Right lobe of liver (tissue), 6 donors: ENCODE data around the gene FCRLA. TPM values are rescaled to one million over a fixed set of nuclear protein-coding genes. Genes with fewer than 3 reads are reported as not detected.

Source experiments
- ATAC-seq, 4 donors: fragments of 200-7000 bp; cut with Tn5 transposase; one replicate each; pipeline ENCODE4 v1.9.1; 2020; ENCODE audit warnings: mild to moderate bottlenecking in 4 of 4, moderate library complexity in 4 of 4
- DNase-seq, 3 donors: peaks; one replicate each; pipeline ENCODE4 v3.0.0-alpha.2; 2020
- H3K27ac ChIP-seq, 3 donors: fragments of 200-600 bp; one replicate each; pipeline ENCODE4 v1.8.0; 2022
- H3K27me3 ChIP-seq, 2 donors: fragments of 200-600 bp; one replicate each; pipeline ENCODE4 v1.8.0; 2022
- H3K36me3 ChIP-seq, 4 donors: fragments of 200-600 bp; sonication (generic) in 1 of 4; one replicate each; pipeline versions ENCODE4 v1.5.1 to v1.8.0; 2017 to 2022; ENCODE audit warnings: control low read depth in 1 of 4
- H3K4me1 ChIP-seq, 4 donors: fragments of 200-600 bp; sonication (generic) in 1 of 4; one replicate each; pipeline versions ENCODE4 v1.5.1 to v1.8.0; 2017 to 2022; ENCODE audit warnings: control low read depth in 1 of 4
- H3K4me3 ChIP-seq, 3 donors: fragments of 200-600 bp; one replicate each; pipeline ENCODE4 v1.8.0; 2022
- H3K9me3 ChIP-seq, 4 donors: fragments of 200-600 bp; sonication (generic) in 1 of 4; one replicate each; pipeline versions ENCODE4 v1.5.1 to v1.8.0; 2017 to 2022; ENCODE audit warnings: control low read depth in 1 of 4
- CTCF ChIP-seq, 4 donors: fragments of 200-600 bp in 3 of 4; fragments of 450-650 bp in 1 of 4; IDR thresholded peaks; one replicate each; pipeline versions ENCODE4 v1.5.1 to v1.8.0; 2016 to 2022; ENCODE audit warnings: antibody characterized with exemption in 4 of 4, mild to moderate bottlenecking in 2 of 4
- POLR2A ChIP-seq: fragments of 450-650 bp; IDR thresholded peaks from one replicate; pipeline ENCODE4 v1.6.1; 2017; ENCODE audit warnings: antibody characterized with exemption, mild to moderate bottlenecking
- WGBS: methylation state at CpG from one replicate; pipeline ENCODE4 v1.1.6; 2018; ENCODE audit warnings: low coverage, low lambda C conversion rate; ENCODE audit not compliant: insufficient coverage; ENCODE audit errors: missing lambda C conversion rate; 5-methylcytosine and 5-hydroxymethylcytosine counted together
- intact Hi-C, 2 donors: fragments of 100-400 bp; cut with DNase I; formaldehyde crosslinking; loops; one replicate each; pipeline versions ENCODE4 v1.11.2 to v1.14.1; 2022
- small RNA-seq, 2 experiments: library from RNA; depleted of rRNA; stranded (forward); fragments of <200 nt; gene quantifications; one replicate each; pipeline ENCODE3, GENCODE V24; 2016
- total RNA-seq, 6 experiments: library from RNA; depleted of rRNA in 2 of 6; stranded (reverse); fragments of >200 nt in 2 of 6; fragmentation: NEBNext Ultra II Directional in 3 of 6; extraction: Animal tissue kit (Norgen Biotek cat#: 25700) in 3 of 6; gene quantifications; one replicate each; pipeline versions ENCODE4 v1.1.0 to v1.2.4, GENCODE V29; 2016 to 2023
- donor health status: DM: no; HTN: yes; CAD: no.
- donor health status: DM: no; HTN: no; CAD: no.
- donor health status: DM: no; HTN: no; CAD: no.
- donor health status: DM: no; HTN: yes; CAD: no.
- donor health status: DM: no; HTN: yes; CAD: no.

The FCRLA gene
- total RNA-seq, 6 experiments from 2014 or later: 0.20 TPM; not detected in 5

- peak; percentile 92 to 94 (median 93) for DNase-seq
- peak; percentile 99 for ATAC-seq
- Histone ChIP-seq H3K36me3 (peaks cover 0 to 34% (median 17%) of the 10 kb centered on the region in 4 donors), H3K9me3 (no peaks in the 10 kb centered on the region), H3K27me3 (no peaks in the 10 kb centered on the region), H3K27ac (peak within 1 kb of the TSS; percentile 63 to 77 (median 73)), H3K4me3 (peak within 1 kb of the TSS; percentile 70 to 98 (median 92)), H3K4me1 (peaks cover 0 to 8% (median 5%) of the 10 kb centered on the region in 4 donors)
- TF ChIP-seq POLR2A (peak; percentile 58), CTCF (IDR thresholded peaks at IDR 0.05) (peak in 2 of 4 donors; percentile 3 to 35)
- WGBS: 0% methylated on average over 21 of the region's 65 CpGs
- intact Hi-C loops: loop anchor here in 1 of 2 donors (10.0 kb wide), 1 partner anchor 265 kb away; no protein-coding TSS in a partner anchor
These were observed 42.7 kb downstream of the FCRLA start, which contains the start of gene DUSP12 for GRCh38 chr1:161749509-161750407. DUSP12 (plus strand) TSS chr1:161749786; CDS start chr1:161749802, 16 bp downstream.

GRCh38 chr1:161763522-161764098, 56.6 kb downstream of the FCRLA start:
- intact Hi-C loops: no loop called here
- ATAC-seq (peak; percentile 24 to 53 (median 39)), DNase-seq (no peak)
- Histone ChIP-seq H3K27me3 (no peaks in the 10 kb centered on the region), H3K27ac (peak overlapping the region in 1 of 3 donors; percentile 95), H3K4me1 (peaks cover 0 to 19% (median 6%) of the 10 kb centered on the region in 4 donors), H3K9me3 (no peaks in the 10 kb centered on the region), H3K36me3 (peaks cover 0 to 3% (median under 1%) of the 10 kb centered on the region in 4 donors), H3K4me3 (no peak overlapping the region)
- TF ChIP-seq CTCF (IDR thresholded peaks at IDR 0.05): peak; percentile 55 to 64 (median 58)
- no peak for TF ChIP-seq POLR2A
- 56% methylated on average over 7 of the region's 7 CpGs for WGBS

Small RNA genes lying within 50 kb of the gene (small RNA-seq; reads per million reads assigned to genes)
- gene RF00019 (0 reads per million in 2 experiments), gene RN7SL466P (0 reads per million in 2 experiments)

Other genes starting within 250 kb of the FCRLA start
- gene FCGR2A, start 201.8 kb upstream of the FCRLA start, total RNA-seq: 10 to 100 TPM in 3 of 6 experiments, 1 to 10 TPM in 3; 4.7 to 22.1 (median 13.6) TPM
- 1 to 10 TPM in 4 of 6 experiments, under 1 TPM in 2; 0.59 to 3.1 (median 1.6) TPM for gene HSPA6, start 182.7 kb upstream of the FCRLA start, total RNA-seq
- gene FCGR3A, start 157.4 kb upstream of the FCRLA start, total RNA-seq: 100 to 1,000 TPM in 1 of 6 experiments, 10 to 100 TPM in 5; 17.6 to 127 (median 31.2) TPM
- 10 to 100 TPM in 1 of 6 experiments, 1 to 10 TPM in 5; 1.7 to 14.3 (median 3.6) TPM for gene FCGR3B, start 76.1 kb upstream of the FCRLA start, total RNA-seq
- 10 to 100 TPM; 15.5 to 30.9 (median 25.0) TPM for gene FCGR2B, start 44.1 kb upstream of the FCRLA start, total RNA-seq
- gene FCRLB, start 14.3 kb downstream of the FCRLA start, total RNA-seq: under 1 TPM; 0.14 to 0.99 (median 0.37) TPM
- 1 to 10 TPM; 4.0 to 7.1 (median 4.7) TPM for gene DUSP12, start 42.6 kb downstream of the FCRLA start, total RNA-seq
- gene ATF6, start 59.1 kb downstream of the FCRLA start, total RNA-seq: 10 to 100 TPM; 16.5 to 24.4 (median 20.4) TPM